Upper lobe of left lung (tissue), 6 donors: ENCODE measurements around the gene MYO5B. TPM values are rescaled to one million over a fixed set of nuclear protein-coding genes. Genes with fewer than 3 reads are reported as not detected.
A peak's percentile ranks its signal among the peaks of the same experiment; 100 is the strongest.

Source experiments
- ATAC-seq, 2 donors: fragments of 200-7000 bp; cut with Tn5 transposase; one replicate each; pipeline ENCODE4 v1.9.1; 2022; ENCODE audit warnings: mild to moderate bottlenecking in 2 of 2, moderate library complexity in 2 of 2; ENCODE audit not compliant: low FRiP score in 2 of 2
- DNase-seq, 2 donors: peaks; one replicate each; pipeline ENCODE4 v3.0.0-alpha.2; 2019 to 2020
- H3K27ac ChIP-seq, 4 donors: fragments of 200-600 bp; sonication (generic); one replicate each; pipeline ENCODE4 v1.5.1; 2016 to 2019
- H3K27me3 ChIP-seq, 4 donors: fragments of 200-600 bp; sonication (generic); one replicate each; pipeline ENCODE4 v1.5.1; 2017 to 2019
- H3K36me3 ChIP-seq, 4 donors: fragments of 200-600 bp; sonication (generic); one replicate each; pipeline ENCODE4 v1.5.1; 2016 to 2019
- H3K4me1 ChIP-seq, 4 donors: fragments of 200-600 bp; sonication (generic); one replicate each; pipeline ENCODE4 v1.5.1; 2018 to 2019
- H3K4me3 ChIP-seq, 4 donors: fragments of 200-600 bp; sonication (generic); one replicate each; pipeline ENCODE4 v1.5.1; 2017 to 2019; ENCODE audit warnings: mild to moderate bottlenecking in 2 of 4, moderate library complexity in 1 of 4
- H3K9me3 ChIP-seq, 4 donors: fragments of 200-600 bp; sonication (generic); one replicate each; pipeline ENCODE4 v1.5.1; 2018 to 2019
- CTCF ChIP-seq, 6 experiments: fragments of 450-650 bp in 4 of 6; fragments of 200-600 bp in 2 of 6; sonication (generic) in 2 of 6; IDR thresholded peaks; one replicate each; pipeline ENCODE4 v1.5.1; 2016 to 2019; ENCODE audit warnings: antibody characterized with exemption in 6 of 6
- EP300 ChIP-seq, 4 donors: sonication (generic); formaldehyde crosslinking; IDR thresholded peaks; one replicate each; pipeline ENCODE4 v1.5.1; 2017; ENCODE audit warnings: antibody characterized with exemption in 4 of 4, control low read depth in 2 of 4
- POLR2A ChIP-seq, 4 donors: fragments of 450-650 bp; IDR thresholded peaks; one replicate each; pipeline ENCODE4 v1.5.1; 2016 to 2017; ENCODE audit warnings: antibody characterized with exemption in 4 of 4, mild to moderate bottlenecking in 2 of 4
- POLR2AphosphoS5 ChIP-seq, 2 donors: sonication (generic); formaldehyde crosslinking; IDR thresholded peaks; one replicate each; pipeline ENCODE4 v1.5.1; 2017; ENCODE audit warnings: antibody characterized with exemption in 2 of 2
- WGBS, 2 donors: methylation state at CpG; one replicate each; pipeline ENCODE4 v1.1.5; 2017 to 2018; 5-methylcytosine and 5-hydroxymethylcytosine counted together
- total RNA-seq, 6 donors: library from RNA; depleted of rRNA in 4 of 6; stranded (reverse); fragments of >200 nt in 4 of 6; gene quantifications; one replicate each; pipeline versions ENCODE4 v1.1.0 to v1.2.1, GENCODE V29; 2016 to 2021
- donor health status: DM: no; HTN: no; CAD: no; lungs with moderate emphysema.
- donor health status: DM: no; HTN: yes; CAD: no; lungs with severe emphysema.

MYO5B gene
- total RNA-seq, 6 donors from 2014 or later = 25.4 to 95.2 (median 49.6) TPM

- TF ChIP-seq POLR2AphosphoS5 (IDR thresholded peaks at IDR 0.05) (no peak), CTCF (IDR thresholded peaks at IDR 0.05) (no peak), POLR2A (IDR thresholded peaks at IDR 0.05) (no peak), EP300 (IDR thresholded peaks at IDR 0.05) (no peak)
- ATAC-seq = peak in 1 of 2 donors; percentile 41
- H3K27ac ChIP-seq = no peak overlapping the region
- DNase-seq = no peak
- no peak overlapping the region for H3K4me3 ChIP-seq
- H3K4me1 ChIP-seq = no peaks in the 10 kb centered on the region
- no peaks in the 10 kb centered on the region for H3K27me3 ChIP-seq
- peaks cover 0 to 7% (median 2%) of the 10 kb centered on the region in 4 donors for H3K36me3 ChIP-seq
- whole genome bisulfite sequencing, 2 donors = 53 to 54% methylated on average over 7 of the region's 7 CpGs
- no peaks in the 10 kb centered on the region for H3K9me3 ChIP-seq
These were observed 296.5 kb downstream of the MYO5B start for GRCh38 chr18:49898421-49898820.

- no peak overlapping the region for H3K27ac ChIP-seq
- DNase-seq (peak in 1 of 2 donors; percentile 40), ATAC-seq (no peak)
- no peaks in the 10 kb centered on the region for H3K27me3 ChIP-seq
- H3K4me3 ChIP-seq = no peak overlapping the region
- TF ChIP-seq EP300 (IDR thresholded peaks at IDR 0.05) = no peak
- no peak for TF ChIP-seq POLR2A (IDR thresholded peaks at IDR 0.05)
- no peak for TF ChIP-seq POLR2AphosphoS5 (IDR thresholded peaks at IDR 0.05)
- no peak for TF ChIP-seq CTCF (IDR thresholded peaks at IDR 0.05)
- no peaks in the 10 kb centered on the region for H3K9me3 ChIP-seq
- peaks cover 0 to 7% (median 0%) of the 10 kb centered on the region in 4 donors for H3K36me3 ChIP-seq
- 88 to 95% methylated on average over 10 to 11 of the region's 11 CpGs for WGBS, 2 donors
- H3K4me1 ChIP-seq = no peaks in the 10 kb centered on the region
These were observed 300.3 kb downstream of the MYO5B start for GRCh38 chr18:49894517-49895226.

- H3K4me3 ChIP-seq = no peak overlapping the region
- no peaks in the 10 kb centered on the region for H3K4me1 ChIP-seq
- 72 to 86% methylated on average over 2 of the region's 2 CpGs for whole genome bisulfite sequencing, 2 donors
- no peak for TF ChIP-seq CTCF (IDR thresholded peaks at IDR 0.05)
- TF ChIP-seq POLR2A (IDR thresholded peaks at IDR 0.05) = no peak
- TF ChIP-seq POLR2AphosphoS5 (IDR thresholded peaks at IDR 0.05) = no peak
- TF ChIP-seq EP300 (IDR thresholded peaks at IDR 0.05) = no peak
- DNase-seq (no peak), ATAC-seq (no peak)
- H3K36me3 ChIP-seq = peaks cover 0 to 7% (median 0%) of the 10 kb centered on the region in 4 donors
- no peaks in the 10 kb centered on the region for H3K27me3 ChIP-seq
- H3K27ac ChIP-seq = no peak overlapping the region
- no peaks in the 10 kb centered on the region for H3K9me3 ChIP-seq
These were observed 301.9 kb downstream of the MYO5B start for GRCh38 chr18:49893036-49893435.

GRCh38 chr18:49892148-49892924, 302.6 kb downstream of the MYO5B start:
- peaks cover 0 to 7% (median 0%) of the 10 kb centered on the region in 4 donors for H3K36me3 ChIP-seq
- 64 to 74% methylated on average over 15 of the region's 15 CpGs for WGBS, 2 donors
- H3K4me1 ChIP-seq = no peaks in the 10 kb centered on the region
- no peak for TF ChIP-seq POLR2A (IDR thresholded peaks at IDR 0.05)
- TF ChIP-seq CTCF (IDR thresholded peaks at IDR 0.05) = no peak
- TF ChIP-seq POLR2AphosphoS5 (IDR thresholded peaks at IDR 0.05) = no peak
- no peak for TF ChIP-seq EP300 (IDR thresholded peaks at IDR 0.05)
- DNase-seq = no peak
- no peaks in the 10 kb centered on the region for H3K9me3 ChIP-seq
- H3K27me3 ChIP-seq = no peaks in the 10 kb centered on the region
- no peak overlapping the region for H3K4me3 ChIP-seq
- no peak for ATAC-seq
- H3K27ac ChIP-seq = no peak overlapping the region
